PC-9 (cell line): ENCODE data around the gene EWSR1. TPM values are rescaled to one million over a fixed set of nuclear protein-coding genes. Genes with fewer than 3 reads are reported as not detected.

Source experiments
- BruUV-seq: library from RNA; stranded (reverse); fragments of 400-500 nt; replicated peaks from 2 replicates; lab custom pipeline; 2021; lab: Mats Ljungman, UMichigan
- CTCF ChIA-PET: fragments of 300-600 bp; sonication (Branson Sonifier 250); formaldehyde crosslinking; loops from one replicate; lab custom pipeline; 2022; ENCODE audit warnings: antibody characterized with exemption; lab: Charles Lee
- POLR2A ChIA-PET: fragments of 300-600 bp; sonication (Branson Sonifier 250); formaldehyde crosslinking; loops from one replicate; lab custom pipeline; 2022; ENCODE audit warnings: antibody characterized with exemption; ENCODE audit not compliant: unreplicated experiment; lab: Charles Lee
- DNase-seq, 2 experiments: peaks; one replicate each; pipeline versions ENCODE4 v3.0.0 to v3.0.0-alpha.2; 2015 to 2022; ENCODE audit warnings: mixed read lengths in 1 of 2
- H2AFZ ChIP-seq: fragments of 200-600 bp; sonication (generic); 2 replicates; pipeline ENCODE4 v1.8.1; 2017; ENCODE audit warnings: antibody characterized with exemption
- H3F3A ChIP-seq: fragments of 200-600 bp; sonication (generic); 2 replicates; pipeline ENCODE4 v1.8.1; 2017; ENCODE audit warnings: antibody characterized with exemption, mild to moderate bottlenecking, low read depth; ENCODE audit not compliant: insufficient read depth
- H3K27ac ChIP-seq: fragments of 200-600 bp; sonication (generic); 2 replicates; pipeline ENCODE4 v1.6.1; 2016; ENCODE audit warnings: mixed run types
- H3K27me3 ChIP-seq: fragments of 200-600 bp; sonication (generic); 2 replicates; pipeline ENCODE4 v1.6.1; 2016; ENCODE audit warnings: low read depth, mixed run types; ENCODE audit not compliant: insufficient read depth
- H3K36me3 ChIP-seq: fragments of 200-600 bp; sonication (generic); 2 replicates; pipeline ENCODE4 v1.6.1; 2016; ENCODE audit warnings: low read depth, mixed run types
- H3K4me1 ChIP-seq: fragments of 200-600 bp; sonication (generic); replicated peaks from 2 replicates; pipeline ENCODE4 v1.6.1; 2016; ENCODE audit warnings: mixed run types; ENCODE audit not compliant: insufficient read depth
- H3K4me2 ChIP-seq: fragments of 200-600 bp; sonication (generic); 2 replicates; pipeline ENCODE4 v1.6.1; 2017; ENCODE audit warnings: mixed run types
- H3K4me3 ChIP-seq: fragments of 200-600 bp; sonication (generic); 2 replicates; pipeline ENCODE4 v1.6.1; 2016; ENCODE audit warnings: mixed run types
- H3K79me2 ChIP-seq: fragments of 200-600 bp; sonication (generic); 2 replicates; pipeline ENCODE4 v1.6.1; 2017; ENCODE audit warnings: low read depth, mixed run types
- H3K9me2 ChIP-seq: fragments of 200-600 bp; sonication (generic); 2 replicates; pipeline ENCODE4 v1.8.1; 2017; ENCODE audit warnings: mild to moderate bottlenecking; ENCODE audit not compliant: insufficient read depth
- H3K9me3 ChIP-seq: fragments of 200-600 bp; sonication (generic); 2 replicates; pipeline ENCODE4 v1.8.1; 2016; ENCODE audit warnings: low read depth; ENCODE audit not compliant: insufficient read depth
- H4K20me1 ChIP-seq: fragments of 200-600 bp; sonication (generic); 2 replicates; pipeline ENCODE4 v1.8.1; 2017; ENCODE audit not compliant: insufficient read depth
- EZH2 ChIP-seq: fragments of 200-600 bp; sonication (generic); IDR thresholded peaks from 2 replicates; pipeline ENCODE4 v1.8.0; 2017; ENCODE audit warnings: antibody characterized with exemption, low read depth
- intact Hi-C: fragments of 100-400 bp; cut with micrococcal nuclease; formaldehyde crosslinking; loops from one replicate; pipeline ENCODE4 v1.10.0; 2022; ENCODE audit not compliant: unreplicated experiment
- total RNA-seq: library from RNA; stranded (reverse); gene quantifications from 2 replicates; pipeline ENCODE4 v1.2.3, GENCODE V29; 2021
- TF ChIP-seq, protein P1 (sequence below): fragments of 200-600 bp; sonication (generic); conservative IDR thresholded peaks from 2 replicates; pipeline ENCODE4 v1.6.1; 2017; ENCODE audit warnings: mixed run types, antibody characterized with exemption, mild to moderate bottlenecking, moderate library complexity

Gene EWSR1
- total RNA-seq, 1 experiment from 2014 or later, result 200 TPM

DNA sequence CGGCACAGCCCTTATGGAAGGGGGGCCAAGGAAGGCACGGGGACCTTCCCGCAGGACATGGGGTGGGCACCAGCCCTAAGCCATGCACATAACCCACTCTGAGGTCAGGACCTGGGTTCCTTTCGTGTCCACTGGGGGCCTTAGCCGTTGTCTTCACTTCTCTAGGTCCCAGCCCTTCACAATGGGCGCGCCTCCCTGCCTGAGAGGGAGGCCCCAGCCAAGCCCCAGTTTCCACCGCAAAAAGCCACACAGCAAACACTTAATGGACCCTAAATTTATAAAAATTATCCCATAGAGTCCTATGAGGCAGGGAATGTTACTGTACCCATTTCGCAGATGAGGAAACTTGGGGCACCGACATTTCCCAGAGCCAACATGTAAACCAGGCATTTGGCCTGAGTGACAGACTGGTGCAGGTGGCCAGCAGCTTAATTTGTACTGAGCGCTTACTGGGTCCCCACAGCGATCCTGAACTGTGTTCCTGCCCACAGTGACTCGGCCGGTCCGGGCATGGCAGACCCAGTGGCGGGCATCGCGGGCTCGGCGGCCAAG, 39.6 kb downstream of the EWSR1 start:
- ChIA-PET CTCF (no interaction called here), POLR2A (no interaction called here)
- H3K4me1 ChIP-seq, result peaks cover 28% of the 10 kb centered on the region
- 0 out of 2 replicates have a peak, but pooled peaks cover 7% of the 10 kb centered on the region for H3K79me2 ChIP-seq
- no peaks in the 10 kb centered on the region for H3K9me3 ChIP-seq
- H3K4me3 ChIP-seq, result peak overlapping the region; percentile 75
- peak overlapping the region; percentile 88 for H3K4me2 ChIP-seq
- TF ChIP-seq, protein P1, sequence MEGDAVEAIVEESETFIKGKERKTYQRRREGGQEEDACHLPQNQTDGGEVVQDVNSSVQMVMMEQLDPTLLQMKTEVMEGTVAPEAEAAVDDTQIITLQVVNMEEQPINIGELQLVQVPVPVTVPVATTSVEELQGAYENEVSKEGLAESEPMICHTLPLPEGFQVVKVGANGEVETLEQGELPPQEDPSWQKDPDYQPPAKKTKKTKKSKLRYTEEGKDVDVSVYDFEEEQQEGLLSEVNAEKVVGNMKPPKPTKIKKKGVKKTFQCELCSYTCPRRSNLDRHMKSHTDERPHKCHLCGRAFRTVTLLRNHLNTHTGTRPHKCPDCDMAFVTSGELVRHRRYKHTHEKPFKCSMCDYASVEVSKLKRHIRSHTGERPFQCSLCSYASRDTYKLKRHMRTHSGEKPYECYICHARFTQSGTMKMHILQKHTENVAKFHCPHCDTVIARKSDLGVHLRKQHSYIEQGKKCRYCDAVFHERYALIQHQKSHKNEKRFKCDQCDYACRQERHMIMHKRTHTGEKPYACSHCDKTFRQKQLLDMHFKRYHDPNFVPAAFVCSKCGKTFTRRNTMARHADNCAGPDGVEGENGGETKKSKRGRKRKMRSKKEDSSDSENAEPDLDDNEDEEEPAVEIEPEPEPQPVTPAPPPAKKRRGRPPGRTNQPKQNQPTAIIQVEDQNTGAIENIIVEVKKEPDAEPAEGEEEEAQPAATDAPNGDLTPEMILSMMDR, result no peak
- TF ChIP-seq EZH2, result no peak
- H3K9me2 ChIP-seq, result no peaks in the 10 kb centered on the region
- peaks cover 29% of the 10 kb centered on the region for H3F3A ChIP-seq
- H3K27ac ChIP-seq, result no peak overlapping the region
- no TSS peak for BruUV-seq
- no peaks in the 10 kb centered on the region for H3K36me3 ChIP-seq
- no peaks in the 10 kb centered on the region for H3K27me3 ChIP-seq
- H4K20me1 ChIP-seq, result no peaks in the 10 kb centered on the region
- intact Hi-C loops, result loop anchor here (2.0 to 10.0 kb wide), 2 partner anchors 37 to 77 kb away; partner anchors contain the start of gene AP1B1
- H2AFZ ChIP-seq, result peak overlapping the region; percentile 74; the same call in 1 of the 2 replicates
- no peak for DNase-seq

DNA sequence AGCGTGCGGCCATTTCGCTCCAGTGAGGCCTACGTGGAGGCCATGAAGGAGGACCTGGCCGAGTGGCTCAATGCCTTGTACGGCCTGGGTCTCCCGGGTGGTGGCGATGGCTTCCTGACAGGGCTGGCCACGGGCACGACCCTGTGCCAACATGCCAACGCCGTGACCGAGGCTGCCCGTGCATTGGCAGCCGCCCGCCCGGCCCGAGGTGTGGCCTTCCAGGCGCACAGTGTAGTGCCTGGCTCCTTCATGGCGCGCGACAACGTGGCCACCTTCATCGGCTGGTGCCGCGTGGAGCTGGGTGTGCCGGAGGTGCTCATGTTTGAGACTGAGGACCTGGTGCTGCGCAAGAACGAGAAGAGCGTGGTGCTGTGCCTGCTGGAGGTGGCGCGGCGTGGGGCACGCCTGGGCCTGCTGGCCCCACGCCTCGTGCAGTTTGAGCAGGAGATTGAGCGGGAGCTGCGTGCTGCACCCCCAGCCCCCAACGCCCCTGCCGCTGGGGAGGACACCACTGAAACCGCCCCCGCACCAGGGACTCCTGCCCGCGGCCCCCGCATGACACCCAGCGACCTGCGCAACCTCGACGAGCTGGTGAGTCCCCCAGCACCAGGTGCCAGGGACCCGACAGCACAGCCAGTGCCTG, 40.2 kb downstream of the EWSR1 start:
- Histone ChIP-seq H3K27ac (no peak overlapping the region), H4K20me1 (no peaks in the 10 kb centered on the region), H3K79me2 (0 out of 2 replicates have a peak, but pooled peaks cover 7% of the 10 kb centered on the region), H3K27me3 (no peaks in the 10 kb centered on the region), H3K4me1 (peaks cover 28% of the 10 kb centered on the region), H3K9me2 (no peaks in the 10 kb centered on the region), H3K9me3 (no peaks in the 10 kb centered on the region), H2AFZ (no peak overlapping the region), H3K4me2 (peak overlapping the region; percentile 88; the same call in 1 of the 2 replicates), H3F3A (peaks cover 24% of the 10 kb centered on the region; the same call in 1 of the 2 replicates), H3K4me3 (no peak overlapping the region), H3K36me3 (no peaks in the 10 kb centered on the region)
- ChIA-PET CTCF (no interaction called here), POLR2A (no interaction called here)
- intact Hi-C loops, result loop anchor here (10.0 kb wide), 1 partner anchor 77 kb away; the partner anchor contains the start of gene AP1B1
- no TSS peak for BruUV-seq
- TF ChIP-seq, protein P1, result no peak
- TF ChIP-seq EZH2, result no peak
- no peak for DNase-seq

DNA sequence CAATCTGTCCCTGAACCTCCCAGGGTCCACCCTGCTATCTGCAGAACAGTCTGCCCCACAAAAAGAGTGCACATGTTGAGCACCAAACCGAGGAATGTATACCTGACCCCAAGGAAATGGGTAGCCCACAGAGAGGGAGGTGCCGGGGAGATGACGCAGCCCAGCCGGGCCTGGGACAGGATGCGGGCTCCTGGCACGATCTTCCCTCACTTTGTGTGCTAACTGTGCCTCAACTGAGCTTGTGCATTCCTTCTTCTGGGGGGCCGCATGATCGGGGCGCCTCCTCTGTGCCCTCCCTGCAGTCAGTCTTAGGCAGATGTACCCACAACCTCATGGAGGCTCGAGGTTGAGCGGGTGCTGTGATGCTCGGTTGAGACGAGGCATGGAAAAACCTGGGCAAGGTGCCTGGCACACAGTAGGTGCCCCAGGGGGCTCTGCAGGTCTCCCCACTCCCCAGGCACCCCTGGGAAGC, 40.8 kb downstream of the EWSR1 start:
- no peak for DNase-seq
- no peaks in the 10 kb centered on the region for H4K20me1 ChIP-seq
- H2AFZ ChIP-seq, result no peak overlapping the region
- H3K79me2 ChIP-seq, result 0 out of 2 replicates have a peak, but pooled peaks cover 7% of the 10 kb centered on the region
- H3K36me3 ChIP-seq, result no peaks in the 10 kb centered on the region
- BruUV-seq, result TSS peak; percentile 9
- peaks cover 28% of the 10 kb centered on the region for H3K4me1 ChIP-seq
- CTCF ChIA-PET, result no interaction called here
- no peaks in the 10 kb centered on the region for H3K9me3 ChIP-seq
- no peak overlapping the region for H3K4me3 ChIP-seq
- no peaks in the 10 kb centered on the region for H3K9me2 ChIP-seq
- intact Hi-C loops, result loop anchor here (10.0 kb wide), 1 partner anchor 76 kb away; the partner anchor contains the start of gene AP1B1
- H3F3A ChIP-seq, result peaks cover 25% of the 10 kb centered on the region; the same call in 1 of the 2 replicates
- POLR2A ChIA-PET, result no interaction called here
- TF ChIP-seq, protein P1, result no peak
- no peak for TF ChIP-seq EZH2
- H3K27me3 ChIP-seq, result no peaks in the 10 kb centered on the region
- no peak overlapping the region for H3K4me2 ChIP-seq
- H3K27ac ChIP-seq, result no peak overlapping the region
